Neural crest cell (in vitro differentiated cells): ENCODE results near the gene ZCCHC14. TPM values are rescaled to one million over a fixed set of nuclear protein-coding genes. Genes with fewer than 3 reads are reported as not detected.
"Not testable (repeated sequence)": the region's sequence is repeated elsewhere in the genome, so short reads cannot be mapped to it uniquely, and the experiment has no call there.

Experiments
- DNase-seq: peaks from one replicate; pipeline ENCODE4 v3.0.0; 2021; ENCODE audit warnings: low read depth, mixed read lengths, low spot score
- H3K27ac Mint-ChIP-seq: one replicate; pipeline ENCODE4 v1.8.0; 2021; ENCODE audit warnings: mild to moderate bottlenecking, mixed read lengths; ENCODE audit not compliant: unreplicated experiment
- H3K27me3 Mint-ChIP-seq: 2 replicates; pipeline ENCODE4 v1.8.0; 2021; ENCODE audit warnings: low read depth, mild to moderate bottlenecking, mixed read lengths
- H3K36me3 Mint-ChIP-seq: 2 replicates; pipeline ENCODE4 v1.8.0; 2021; ENCODE audit warnings: low read depth, mild to moderate bottlenecking, mixed read lengths
- H3K4me1 Mint-ChIP-seq: 2 replicates; pipeline ENCODE4 v1.8.0; 2021; ENCODE audit warnings: mixed read lengths
- H3K4me3 Mint-ChIP-seq: one replicate; pipeline ENCODE4 v1.8.0; 2021; ENCODE audit warnings: mild to moderate bottlenecking, mixed read lengths
- H3K9me3 Mint-ChIP-seq: 2 replicates; pipeline ENCODE4 v1.8.0; 2021; ENCODE audit warnings: mixed read lengths
- CTCF ChIP-seq: fragments of 200-600 bp; sonication (generic); conservative IDR thresholded peaks from 2 replicates; pipeline ENCODE4 v1.5.0; 2021; ENCODE audit warnings: antibody characterized with exemption, mild to moderate bottlenecking
- total RNA-seq: library from RNA; stranded (reverse); gene quantifications from 2 replicates; pipeline ENCODE4 v1.2.1, GENCODE V29; 2021

Gene ZCCHC14
- total RNA-seq, 1 donor from 2014 or later = 45.5 TPM

- H3K27me3 Mint-ChIP-seq = peaks cover 5% of the 10 kb centered on the region
- no peak overlapping the region for H3K4me3 Mint-ChIP-seq
- no peak for TF ChIP-seq CTCF
Observed at GRCh38 chr16:87380403-87380802, 112.4 kb downstream of the ZCCHC14 start.

GRCh38 chr16:87379312-87379752, 113.5 kb downstream of the ZCCHC14 start:
- H3K36me3 Mint-ChIP-seq, H3K27me3 Mint-ChIP-seq, H3K9me3 Mint-ChIP-seq, DNase-seq, H3K27ac Mint-ChIP-seq: not testable (repeated sequence)
- Mint-ChIP-seq H3K4me3 (peak overlapping the region; percentile 23), H3K4me1 (peaks cover 38% of the 10 kb centered on the region)

More at GRCh38 chr16:87380403-87380802, 112.4 kb downstream of the ZCCHC14 start:
- Mint-ChIP-seq H3K4me1 (peaks cover 36% of the 10 kb centered on the region), H3K27ac (no peak overlapping the region), H3K9me3 (peaks cover 2% of the 10 kb centered on the region), H3K36me3 (peaks cover 2% of the 10 kb centered on the region)
- no peak for DNase-seq

- no peaks in the 10 kb centered on the region for H3K36me3 Mint-ChIP-seq
- H3K4me1 Mint-ChIP-seq = peaks cover 26% of the 10 kb centered on the region
Observed at GRCh38 chr16:87376660-87377059, 116.2 kb downstream of the ZCCHC14 start.

GRCh38 chr16:87375426-87376135, 117.2 kb downstream of the ZCCHC14 start:
- H3K4me1 Mint-ChIP-seq = peaks cover 26% of the 10 kb centered on the region
- H3K27ac Mint-ChIP-seq = peak overlapping the region; percentile 73
- TF ChIP-seq CTCF = no peak
- H3K9me3 Mint-ChIP-seq = no peaks in the 10 kb centered on the region
- H3K4me3 Mint-ChIP-seq = no peak overlapping the region
- no peak for DNase-seq
- H3K27me3 Mint-ChIP-seq = no peaks in the 10 kb centered on the region
- H3K36me3 Mint-ChIP-seq = no peaks in the 10 kb centered on the region

More at GRCh38 chr16:87376660-87377059, 116.2 kb downstream of the ZCCHC14 start:
- Mint-ChIP-seq H3K27me3 (no peaks in the 10 kb centered on the region), H3K9me3 (no peaks in the 10 kb centered on the region), H3K4me3 (peak overlapping the region; percentile 43), H3K27ac (peak overlapping the region; percentile 75)
- TF ChIP-seq CTCF = no peak
- no peak for DNase-seq

GRCh38 chr16:87374313-87374712, 118.5 kb downstream of the ZCCHC14 start:
- no peak for DNase-seq
- no peak for TF ChIP-seq CTCF
- Mint-ChIP-seq H3K27me3 (no peaks in the 10 kb centered on the region), H3K4me1 (peaks cover 26% of the 10 kb centered on the region), H3K9me3 (no peaks in the 10 kb centered on the region), H3K4me3 (no peak overlapping the region), H3K36me3 (no peaks in the 10 kb centered on the region), H3K27ac (no peak overlapping the region)

GRCh38 chr16:87372305-87372704, 120.5 kb downstream of the ZCCHC14 start:
- H3K27ac Mint-ChIP-seq = no peak overlapping the region
- peaks cover 39% of the 10 kb centered on the region for H3K4me1 Mint-ChIP-seq
- DNase-seq = no peak
- no peak overlapping the region for H3K4me3 Mint-ChIP-seq
- H3K27me3 Mint-ChIP-seq = no peaks in the 10 kb centered on the region
- H3K9me3 Mint-ChIP-seq = no peaks in the 10 kb centered on the region
- TF ChIP-seq CTCF = no peak
- H3K36me3 Mint-ChIP-seq = no peaks in the 10 kb centered on the region
